Measurements from ENCODE around the gene CASP14.

- TF ChIP-seq CTCF (IDR thresholded peaks at IDR 0.05): no peak
- no peak for TF ChIP-seq POLR2A (IDR thresholded peaks at IDR 0.05)
Measured at GRCh38 chr19:15062036-15062435, 12.8 kb downstream of the CASP14 start.

Data from right lobe of liver (tissue), 4 donors.